GM19452 (cell line): Measurements from ENCODE around the gene LYL1.

Experiments used
- ATAC-seq: cut with Tn5 transposase; IDR thresholded peaks from one replicate; pipeline ENCODE4 v1.9.1; 2021; ENCODE audit not compliant: unreplicated experiment

Gene LYL1

GRCh38 chr19:13130886-13131490 is 28.3 kb upstream of the LYL1 start:
- no peak for ATAC-seq

GRCh38 chr19:13129384-13129783 is 26.7 kb upstream of the LYL1 start:
- ATAC-seq: no peak

- ATAC-seq: no peak
These were observed 25.9 kb upstream of the LYL1 start for GRCh38 chr19:13128583-13128982.

- no peak for ATAC-seq
These were observed 25.3 kb upstream of the LYL1 start for GRCh38 chr19:13127811-13128575.

GRCh38 chr19:13127051-13127450 is 24.4 kb upstream of the LYL1 start:
- ATAC-seq: no peak

GRCh38 chr19:13122980-13123957 is 20.6 kb upstream of the LYL1 start:
- no peak for ATAC-seq

- ATAC-seq: no peak
These were observed 19.7 kb upstream of the LYL1 start for GRCh38 chr19:13122275-13122878.

GRCh38 chr19:13121551-13122274 is 19.1 kb upstream of the LYL1 start:
- ATAC-seq: no peak

- ATAC-seq: no peak
These were observed 18.2 kb upstream of the LYL1 start for GRCh38 chr19:13120817-13121216.

GRCh38 chr19:13120031-13120430 is 17.4 kb upstream of the LYL1 start:
- no peak for ATAC-seq

GRCh38 chr19:13119627-13120026 is 17.0 kb upstream of the LYL1 start:
- ATAC-seq: no peak

- ATAC-seq: no peak
These were observed 16.0 kb upstream of the LYL1 start for GRCh38 chr19:13118424-13119193.

- no peak for ATAC-seq
These were observed 15.2 kb upstream of the LYL1 start, which contains the start of gene NACC1 for GRCh38 chr19:13117772-13118423. TSS of gene NACC1 (plus strand) at chr19:13118264. CDS start at chr19:13135208, 16,944 bp downstream.

GRCh38 chr19:13117176-13117771 is 14.6 kb upstream of the LYL1 start:
- no peak for ATAC-seq

GRCh38 chr19:13116282-13117175 is 13.9 kb upstream of the LYL1 start, which contains the start of gene TRMT1:
TSS of gene TRMT1 (minus strand) at chr19:13116740. CDS start at chr19:13116399, 341 bp downstream.
- no peak for ATAC-seq

- ATAC-seq: no peak
These were observed 13.3 kb upstream of the LYL1 start for GRCh38 chr19:13115936-13116281.

GRCh38 chr19:13112555-13112954 is 9.9 kb upstream of the LYL1 start:
- ATAC-seq: no peak
